Glomerular visceral epithelial cell (primary cell): ENCODE results near the gene PLXNA2.

Source experiments
- DNase-seq: peaks from one replicate; pipeline ENCODE4 v3.0.0-alpha.2; 2016; ENCODE audit errors: extremely low spot score

Gene PLXNA2

DNA sequence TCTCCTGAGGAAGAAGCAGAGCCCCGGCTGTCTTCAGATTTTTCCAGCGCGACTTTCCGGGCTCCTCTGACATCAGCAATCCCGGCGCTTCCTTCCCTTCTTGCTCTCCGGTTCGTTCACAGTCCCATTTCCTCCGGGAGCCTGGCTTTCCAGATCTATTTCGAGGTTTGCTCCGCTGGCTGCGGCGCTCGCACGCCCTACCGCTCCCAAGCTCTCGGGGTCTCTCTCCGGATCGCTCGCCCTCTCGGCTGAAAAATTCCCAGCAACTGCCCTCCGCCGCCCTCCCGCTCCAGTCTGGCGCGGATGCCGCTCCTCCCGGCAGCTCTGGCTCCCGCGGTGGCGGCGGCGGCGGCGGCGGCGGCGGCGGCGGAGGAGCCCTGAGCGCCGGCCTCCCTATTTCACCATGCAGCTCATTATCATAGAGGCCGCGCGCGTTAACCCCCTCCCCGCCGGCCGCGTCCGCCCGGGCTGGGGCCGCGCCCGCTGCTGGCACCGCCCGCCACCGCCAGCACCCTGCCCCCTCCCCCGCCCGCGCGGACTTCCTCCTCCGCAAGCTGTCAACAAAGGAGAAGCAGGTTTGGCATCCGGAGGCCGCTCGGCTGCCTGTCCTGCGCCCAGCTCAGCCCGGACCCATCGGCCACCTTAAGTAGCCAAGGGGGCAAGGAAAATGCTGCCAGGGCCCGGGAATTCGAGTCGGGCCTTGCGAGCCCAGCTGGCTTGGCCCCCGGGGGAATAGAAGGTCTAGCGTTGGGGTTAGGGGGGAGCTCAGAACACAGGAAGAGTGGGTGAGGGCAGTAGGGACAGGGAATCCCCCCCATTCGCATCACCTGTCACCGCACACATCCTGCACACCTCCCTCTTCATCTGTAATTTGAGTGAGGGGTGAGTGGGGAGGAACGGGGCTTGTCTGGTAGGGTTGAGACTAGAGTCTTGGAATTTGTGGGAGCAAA lies at the start of gene PLXNA2:
Gene PLXNA2 (minus strand): TSS at position 418 of the 950 bp plus-strand sequence. CDS start 26,462 bp downstream, outside the sequence.
- peak; percentile 77 for DNase-seq

GRCh38 chr1:208292908-208293307 lies 48.7 kb upstream of the PLXNA2 start:
- no peak for DNase-seq

- no peak for DNase-seq
These were observed 47.9 kb upstream of the PLXNA2 start for GRCh38 chr1:208291923-208292711.

GRCh38 chr1:208291129-208291528 lies 46.9 kb upstream of the PLXNA2 start:
- no peak for DNase-seq

GRCh38 chr1:208289716-208290115 lies 45.5 kb upstream of the PLXNA2 start:
- no peak for DNase-seq

DNA sequence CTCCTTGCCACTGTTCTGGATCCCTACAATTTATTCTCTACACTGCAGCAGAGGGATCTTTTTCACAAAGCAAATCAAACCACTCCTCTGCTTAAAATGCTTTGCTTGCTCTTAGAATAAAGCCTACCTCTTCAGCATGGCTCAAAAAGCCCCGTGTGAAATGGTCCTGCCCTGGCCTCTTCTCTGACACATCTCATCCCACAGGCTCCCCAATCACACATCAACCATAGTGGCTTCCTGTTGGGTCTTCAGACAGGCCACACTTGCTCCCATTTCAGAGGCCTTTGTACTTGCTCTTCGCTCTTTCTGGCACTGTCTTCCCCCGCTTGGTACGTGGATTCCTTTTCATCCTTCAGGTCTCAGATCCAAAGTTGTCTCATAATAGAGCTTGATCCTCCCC lies 44.3 kb upstream of the PLXNA2 start:
- no peak for DNase-seq

DNA sequence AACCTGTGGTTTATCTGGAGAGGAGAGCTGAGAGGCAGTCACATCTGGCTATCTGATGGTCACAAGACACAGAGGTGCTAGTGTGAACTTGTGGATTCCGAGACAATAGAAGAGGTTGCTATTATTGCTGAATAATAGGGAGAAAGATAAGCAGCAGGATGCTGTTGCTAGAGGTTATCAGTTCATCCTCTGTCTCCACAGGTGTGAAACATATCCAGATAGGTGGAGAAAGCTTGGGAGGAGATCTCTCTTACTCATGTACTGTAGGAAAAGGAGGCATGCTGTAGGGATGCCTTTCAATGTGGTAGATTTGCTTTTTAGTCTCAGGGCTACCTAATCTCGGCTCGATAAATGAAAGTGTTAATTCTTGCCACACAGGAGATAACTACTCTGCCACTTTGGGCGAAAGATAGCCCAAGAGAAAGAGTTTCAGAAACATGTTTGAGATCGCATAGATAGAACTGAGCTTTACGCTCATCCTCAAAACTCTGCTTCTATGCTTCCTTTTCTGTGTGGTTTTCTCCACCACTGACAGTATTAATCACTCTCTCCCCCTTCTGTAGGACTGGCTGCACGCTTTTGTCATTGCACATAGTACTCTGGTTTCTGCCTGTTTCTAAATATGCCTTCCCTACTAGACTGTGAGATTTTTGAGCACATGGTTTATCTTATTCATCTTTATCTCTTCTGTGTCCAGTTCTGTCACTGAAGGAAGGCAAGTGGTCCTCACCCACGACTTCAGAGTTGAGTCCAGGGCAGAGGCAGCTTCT lies 36.7 kb upstream of the PLXNA2 start:
- DNase-seq, result no peak

- no peak for DNase-seq
These were observed 35.8 kb upstream of the PLXNA2 start for GRCh38 chr1:208279826-208280588.

DNA sequence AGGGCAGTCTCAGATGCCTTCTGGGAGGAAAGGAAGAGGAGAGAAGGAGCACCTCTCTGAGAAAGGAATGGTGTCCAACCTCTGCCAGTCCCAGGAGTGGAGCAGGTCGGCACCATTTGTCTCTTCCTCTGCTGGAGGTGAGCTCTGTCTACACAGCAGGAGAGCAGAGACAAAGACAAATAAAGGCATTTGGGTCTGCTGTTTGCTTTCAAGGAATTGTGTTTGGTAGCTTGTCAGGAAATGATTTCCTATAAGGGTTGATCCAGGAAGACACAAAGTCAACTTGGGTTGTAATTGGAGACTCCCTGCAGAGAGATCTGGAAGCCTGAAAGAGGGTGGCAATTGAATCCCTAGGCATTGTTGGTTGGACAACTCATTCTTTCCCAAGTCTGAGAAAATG lies 34.5 kb upstream of the PLXNA2 start:
- DNase-seq, result no peak

DNA sequence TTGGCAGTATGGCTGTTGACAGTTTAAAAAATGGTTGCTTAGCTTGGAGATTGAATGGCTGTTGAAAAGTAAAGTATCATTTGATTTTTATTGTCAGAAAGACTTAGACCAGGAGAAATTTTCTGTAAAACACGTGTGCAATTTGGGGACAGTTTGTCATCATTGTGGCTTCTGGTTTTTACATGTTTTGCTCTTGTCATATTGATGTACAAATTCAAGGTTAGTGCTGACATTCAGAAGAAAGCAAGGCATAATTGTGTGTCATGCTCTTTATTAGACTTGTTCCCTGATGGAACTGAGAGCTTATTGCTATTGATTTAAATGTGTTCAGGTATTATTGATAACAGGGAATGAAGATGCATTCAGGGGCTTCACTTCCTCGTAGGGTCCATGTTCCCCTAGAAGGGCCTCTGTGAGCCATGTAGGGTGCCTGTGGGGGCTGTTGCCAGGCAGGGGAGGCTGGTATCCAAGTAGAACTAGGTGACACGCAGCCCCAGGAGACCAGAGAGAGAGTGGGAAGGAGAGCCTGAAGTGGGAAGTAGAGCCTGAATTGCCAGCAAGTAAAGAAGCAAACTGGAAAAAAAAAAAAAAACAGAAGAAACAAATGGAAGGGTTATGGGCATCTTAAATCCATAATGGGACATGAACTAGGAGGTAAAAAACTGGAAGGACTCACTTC lies 32.7 kb upstream of the PLXNA2 start:
- DNase-seq, result no peak

GRCh38 chr1:208275083-208275482 lies 30.9 kb upstream of the PLXNA2 start:
- no peak for DNase-seq

- no peak for DNase-seq
These were observed 29.3 kb upstream of the PLXNA2 start for GRCh38 chr1:208273386-208274017.

DNA sequence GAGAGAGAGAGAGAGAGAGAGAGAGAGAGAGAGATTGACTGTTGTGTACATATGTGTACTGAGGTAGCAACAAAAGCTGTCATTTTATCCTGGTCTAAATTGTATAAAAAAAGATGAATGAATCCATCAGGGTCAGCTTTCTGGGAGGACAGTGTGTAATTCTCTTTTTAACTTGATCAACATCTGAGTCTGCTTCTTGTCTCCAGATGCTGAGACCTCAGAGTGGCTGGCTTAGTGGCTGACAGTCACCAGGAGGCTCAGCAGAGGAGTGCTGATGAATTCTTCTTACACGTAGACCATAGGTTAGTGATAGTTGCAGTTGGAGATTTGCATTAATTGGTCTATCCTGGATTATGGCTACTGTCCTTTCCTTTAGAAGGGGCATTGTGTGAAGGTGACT lies 28.5 kb upstream of the PLXNA2 start:
- DNase-seq, result no peak

GRCh38 chr1:208272311-208272710 lies 28.1 kb upstream of the PLXNA2 start:
- no peak for DNase-seq

- DNase-seq, result no peak
These were observed 27.1 kb upstream of the PLXNA2 start for GRCh38 chr1:208271236-208271635.

GRCh38 chr1:208270651-208271141 lies 26.5 kb upstream of the PLXNA2 start:
- DNase-seq, result no peak

DNA sequence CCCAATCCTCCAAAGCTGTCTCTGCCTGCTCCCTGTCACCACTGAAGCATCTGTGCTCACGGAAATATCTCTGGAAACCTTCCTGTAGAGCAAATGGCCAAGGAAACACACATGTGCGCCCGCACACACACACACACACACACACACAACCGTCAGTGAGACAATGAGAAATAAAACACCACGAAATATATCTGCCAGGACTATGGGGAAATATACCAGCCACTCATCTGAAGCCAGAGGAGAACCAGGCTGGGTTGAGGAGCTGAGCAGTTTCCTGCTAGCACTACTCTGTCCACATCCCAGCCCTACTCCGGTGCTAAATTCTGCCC lies 25.1 kb upstream of the PLXNA2 start:
- DNase-seq, result no peak

GRCh38 chr1:208268541-208269337 lies 24.6 kb upstream of the PLXNA2 start:
- no peak for DNase-seq

DNA sequence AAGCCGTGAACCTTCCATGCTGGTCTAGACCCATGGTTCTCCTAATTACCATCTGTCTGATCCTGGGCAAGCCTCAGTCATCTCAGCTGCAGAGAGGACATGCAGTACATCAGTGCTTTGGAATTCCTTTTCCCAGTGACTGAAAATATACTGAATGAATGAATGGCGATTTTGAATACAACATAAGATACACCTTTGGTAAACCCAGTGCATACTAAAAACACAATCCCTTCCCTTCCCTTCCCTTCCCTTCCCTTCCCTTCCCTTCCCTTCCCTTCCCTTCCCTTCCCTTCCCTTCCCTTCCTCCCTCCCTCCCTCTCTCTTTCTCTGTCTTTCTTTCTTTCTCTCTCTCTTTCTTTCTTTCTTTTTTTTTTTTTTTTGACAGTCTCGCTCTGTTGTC lies 21.3 kb upstream of the PLXNA2 start:
- DNase-seq, result no peak
